Measurements from ENCODE around the gene SLC16A11. TPM values are rescaled to one million over a fixed set of nuclear protein-coding genes. Genes with fewer than 3 reads are reported as not detected.

The SLC16A11 gene
- total and polyA plus RNA-seq, 10 of the 15 experiments (the other 5 are each of a cell fraction or from before 2014, with no cell fraction given), result 0.11 to 2.7 (median 0.84) TPM

DNA sequence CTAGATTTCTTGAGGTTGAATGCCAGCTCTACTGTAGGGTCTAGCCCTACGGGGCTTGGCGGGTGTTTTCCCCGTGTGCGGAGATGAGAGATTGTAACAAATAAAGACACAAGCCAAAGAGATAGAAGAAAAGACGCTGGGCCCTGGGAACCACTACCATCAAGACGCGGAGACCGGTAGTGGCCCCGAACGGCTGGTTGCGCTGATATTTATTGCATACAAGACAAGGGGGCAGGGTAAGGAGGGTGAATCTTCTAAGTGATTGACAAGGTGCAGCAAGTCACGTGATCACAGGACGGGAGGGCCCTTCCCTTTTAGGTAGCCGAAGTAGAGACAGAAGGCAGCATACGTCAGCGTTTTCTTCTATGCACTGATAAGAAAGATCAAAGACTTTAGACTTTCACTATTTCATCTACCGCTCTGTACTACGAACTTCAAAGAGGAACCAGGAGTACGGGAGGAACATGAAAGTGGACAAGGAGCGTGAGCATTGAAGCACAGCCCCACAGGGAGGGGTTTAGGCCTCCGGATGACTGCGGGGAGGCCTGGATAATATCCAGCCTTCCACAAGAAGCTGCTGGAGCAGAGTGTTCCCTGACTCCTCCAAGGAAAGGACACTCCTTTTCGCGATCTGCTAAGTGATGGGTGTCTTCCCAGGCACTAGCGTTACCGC, 3.0 kb upstream of the SLC16A11 start (continued):
- TF ChIP-seq, protein P1, sequence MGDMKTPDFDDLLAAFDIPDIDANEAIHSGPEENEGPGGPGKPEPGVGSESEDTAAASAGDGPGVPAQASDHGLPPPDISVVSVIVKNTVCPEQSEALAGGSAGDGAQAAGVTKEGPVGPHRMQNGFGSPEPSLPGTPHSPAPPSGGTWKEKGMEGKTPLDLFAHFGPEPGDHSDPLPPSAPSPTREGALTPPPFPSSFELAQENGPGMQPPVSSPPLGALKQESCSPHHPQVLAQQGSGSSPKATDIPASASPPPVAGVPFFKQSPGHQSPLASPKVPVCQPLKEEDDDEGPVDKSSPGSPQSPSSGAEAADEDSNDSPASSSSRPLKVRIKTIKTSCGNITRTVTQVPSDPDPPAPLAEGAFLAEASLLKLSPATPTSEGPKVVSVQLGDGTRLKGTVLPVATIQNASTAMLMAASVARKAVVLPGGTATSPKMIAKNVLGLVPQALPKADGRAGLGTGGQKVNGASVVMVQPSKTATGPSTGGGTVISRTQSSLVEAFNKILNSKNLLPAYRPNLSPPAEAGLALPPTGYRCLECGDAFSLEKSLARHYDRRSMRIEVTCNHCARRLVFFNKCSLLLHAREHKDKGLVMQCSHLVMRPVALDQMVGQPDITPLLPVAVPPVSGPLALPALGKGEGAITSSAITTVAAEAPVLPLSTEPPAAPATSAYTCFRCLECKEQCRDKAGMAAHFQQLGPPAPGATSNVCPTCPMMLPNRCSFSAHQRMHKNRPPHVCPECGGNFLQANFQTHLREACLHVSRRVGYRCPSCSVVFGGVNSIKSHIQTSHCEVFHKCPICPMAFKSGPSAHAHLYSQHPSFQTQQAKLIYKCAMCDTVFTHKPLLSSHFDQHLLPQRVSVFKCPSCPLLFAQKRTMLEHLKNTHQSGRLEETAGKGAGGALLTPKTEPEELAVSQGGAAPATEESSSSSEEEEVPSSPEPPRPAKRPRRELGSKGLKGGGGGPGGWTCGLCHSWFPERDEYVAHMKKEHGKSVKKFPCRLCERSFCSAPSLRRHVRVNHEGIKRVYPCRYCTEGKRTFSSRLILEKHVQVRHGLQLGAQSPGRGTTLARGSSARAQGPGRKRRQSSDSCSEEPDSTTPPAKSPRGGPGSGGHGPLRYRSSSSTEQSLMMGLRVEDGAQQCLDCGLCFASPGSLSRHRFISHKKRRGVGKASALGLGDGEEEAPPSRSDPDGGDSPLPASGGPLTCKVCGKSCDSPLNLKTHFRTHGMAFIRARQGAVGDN (IDR thresholded peaks at IDR 0.05), result peak; percentile 17; the same call in 1 of the 2 replicates
- peak; percentile 100 for TF ChIP-seq RAD51 (IDR thresholded peaks at IDR 0.05)
- peak; percentile 57 for TF ChIP-seq MEF2B (IDR thresholded peaks at IDR 0.05; ENCODE audit: partially characterized antibody, poor library complexity, severe bottlenecking)
- 0 out of 2 replicates have a peak, but pooled peaks have one; percentile 18 for TF ChIP-seq BACH1 (IDR thresholded peaks at IDR 0.05; ENCODE audit: borderline replicate concordance)
- TF ChIP-seq PBX3 (IDR thresholded peaks at IDR 0.05; ENCODE audit: insufficient replicate concordance, low read depth, low read length), result peak; percentile 81
- TF ChIP-seq ZBTB11 (CRISPR knock-in tag; IDR thresholded peaks at IDR 0.05), result peak; percentile 52; the same call in 1 of the 2 replicates
- peak; percentile 74 for TF ChIP-seq ATF7 (IDR thresholded peaks at IDR 0.05; ENCODE audit: low read depth)
- TF ChIP-seq USF2 (IDR thresholded peaks at IDR 0.05; ENCODE audit: borderline replicate concordance, low read depth, low read length), result peak; percentile 43; the same call in 1 of the 2 replicates
- TF ChIP-seq EED (IDR thresholded peaks at IDR 0.05; ENCODE audit: low read depth), result peak; percentile 80
- TF ChIP-seq DPF2 (IDR thresholded peaks at IDR 0.05), result 0 out of 2 replicates have a peak, but pooled peaks have one; percentile 32
- peak; percentile 96 for TF ChIP-seq PKNOX1 (IDR thresholded peaks at IDR 0.05)
- peak; percentile 81 to 84 for TF ChIP-seq IKZF2 (IDR thresholded peaks at IDR 0.05)

Measured in GM12878 (cell line).